ENCODE measurements around the gene ZNF599. TPM values are rescaled to one million over a fixed set of nuclear protein-coding genes. Genes with fewer than 3 reads are reported as not detected.
"Not testable (repeated sequence)": the region's sequence is repeated elsewhere in the genome, so short reads cannot be mapped to it uniquely, and the experiment has no call there.

Gene ZNF599
- polyA plus RNA-seq = 11.1 TPM
- long read RNA-seq, donor 1, partial matches to known transcripts = 0 of 1 reads
- long read RNA-seq, donor 1, other reads (novel, unspliced or antisense) = 0 of 1 reads
- long read RNA-seq, donor 2, transcript ZNF599-203 (3 exons, 948 nt) = major isoform, 8 of 15 reads
- long read RNA-seq, donor 2, partial matches to known transcripts = 5 of 15 reads
- long read RNA-seq, donor 2, other reads (novel, unspliced or antisense) = 0 of 15 reads
- long read RNA-seq, donor 3 = 0 reads
- long read RNA-seq, donor 4 = 0 reads
- long read RNA-seq, donor 5, partial matches to known transcripts = 0 of 1 reads
- long read RNA-seq, donor 5, other reads (novel, unspliced or antisense) = 0 of 1 reads
- long read RNA-seq, donor 6, partial matches to known transcripts = 0 of 7 reads
- long read RNA-seq, donor 6, other reads (novel, unspliced or antisense) = 0 of 7 reads
- long read RNA-seq, donor 7, partial matches to known transcripts = 0 of 4 reads
- long read RNA-seq, donor 7, other reads (novel, unspliced or antisense) = 0 of 4 reads
- long read RNA-seq, donor 8, partial matches to known transcripts = 0 of 4 reads
- long read RNA-seq, donor 8, other reads (novel, unspliced or antisense) = 0 of 4 reads
- long read RNA-seq, donor 9, transcript ZNF599-203 (3 exons, 948 nt) = major isoform, 8 of 8 reads
- long read RNA-seq, donor 9, partial matches to known transcripts = 0 of 8 reads
- long read RNA-seq, donor 9, other reads (novel, unspliced or antisense) = 0 of 8 reads
- long read RNA-seq, donor 10, transcript ZNF599-203 (3 exons, 948 nt) = major isoform, 6 of 15 reads
- long read RNA-seq, donor 10, partial matches to known transcripts = 8 of 15 reads
- long read RNA-seq, donor 10, other reads (novel, unspliced or antisense) = 0 of 15 reads
- long read RNA-seq, donor 11, partial matches to known transcripts = 0 of 5 reads
- long read RNA-seq, donor 11, other reads (novel, unspliced or antisense) = 0 of 5 reads

DNA sequence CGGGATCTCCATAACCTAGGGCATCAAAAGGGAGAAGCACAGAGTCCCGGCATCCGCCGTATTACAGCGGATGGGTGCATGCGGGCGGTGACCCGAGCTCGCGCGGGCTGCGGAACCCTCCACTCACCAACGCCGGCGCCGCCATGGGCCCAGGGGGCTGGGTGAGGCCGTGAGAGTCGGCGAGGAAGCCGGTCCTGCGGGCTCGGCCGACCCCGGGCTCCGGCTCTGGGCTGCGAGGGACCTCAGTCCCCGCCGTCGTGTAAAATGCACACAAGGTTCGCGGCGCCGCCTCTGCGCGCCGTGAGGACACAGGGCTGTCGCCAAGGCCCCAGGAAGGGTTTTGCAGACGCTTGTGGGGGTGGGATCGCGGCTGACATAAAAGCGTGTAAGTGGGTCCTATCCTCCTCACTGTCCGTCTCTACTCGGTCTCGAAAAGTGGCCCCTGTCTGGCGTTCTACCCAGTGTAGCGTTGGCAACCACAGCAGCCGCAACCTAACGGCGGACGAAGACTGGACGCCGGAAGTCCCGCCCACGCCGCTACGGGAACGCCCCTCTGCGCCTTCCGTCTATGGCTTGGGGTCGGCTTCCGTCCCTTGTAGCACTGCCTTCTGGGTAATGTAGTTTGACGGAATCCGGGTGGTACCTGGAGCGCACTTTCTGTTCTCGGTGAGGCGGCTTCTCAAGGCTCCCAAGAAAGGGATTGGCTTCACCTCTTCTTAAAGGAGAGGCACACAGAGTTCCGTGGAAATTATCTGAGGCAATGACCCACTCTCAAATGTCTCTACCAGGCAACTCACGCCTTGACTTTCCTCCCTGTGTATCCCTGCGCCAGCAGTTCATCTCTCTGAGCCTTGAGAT, at the start of gene ZNF599:
ZNF599 (minus strand) TSS at position 519 of the 858 bp plus-strand sequence; CDS start at position 145, 374 bp downstream.
- H3K36me3 ChIP-seq (ENCODE audit: control insufficient read depth, insufficient read depth, low read length) = peaks cover 20% of the 10 kb centered on the region
- peak within 1 kb of the TSS; percentile 58 for H3K27ac ChIP-seq (ENCODE audit: low read length)
- peak within 1 kb of the TSS; percentile 72 for H3K4me3 ChIP-seq (ENCODE audit: low read length)
- no CpG with 5 or more reads among the region's 69 CpGs for WGBS (ENCODE audit: insufficient coverage, low lambda C conversion rate)
- H3K4me1 ChIP-seq (ENCODE audit: control insufficient read depth, insufficient read depth, low read length) = no peaks in the 10 kb centered on the region
- peak; percentile 89 to 95 for DNase-seq
- H3K27me3 ChIP-seq (ENCODE audit: control insufficient read depth, insufficient read depth, low read length) = peaks cover 2% of the 10 kb centered on the region
- H3K9me3 ChIP-seq (ENCODE audit: control insufficient read depth, low read depth, low read length) = no peaks in the 10 kb centered on the region

GRCh38 chr19:34818270-34818669, 45.3 kb upstream of the ZNF599 start:
- Histone ChIP-seq H3K27me3 (ENCODE audit: control insufficient read depth, insufficient read depth, low read length) (no peaks in the 10 kb centered on the region), H3K4me1 (ENCODE audit: control insufficient read depth, insufficient read depth, low read length) (no peaks in the 10 kb centered on the region), H3K9me3 (ENCODE audit: control insufficient read depth, low read depth, low read length) (no peaks in the 10 kb centered on the region), H3K36me3 (ENCODE audit: control insufficient read depth, insufficient read depth, low read length) (no peaks in the 10 kb centered on the region), H3K27ac (ENCODE audit: low read length) (no peak overlapping the region), H3K4me3 (ENCODE audit: low read length) (no peak overlapping the region)
- no CpG with 5 or more reads among the region's 2 CpGs for WGBS (ENCODE audit: insufficient coverage, low lambda C conversion rate)
- DNase-seq = no peak

GRCh38 chr19:34816708-34817107, 43.7 kb upstream of the ZNF599 start:
- H3K9me3 ChIP-seq (ENCODE audit: control insufficient read depth, low read depth, low read length) = no peaks in the 10 kb centered on the region
- H3K27ac ChIP-seq (ENCODE audit: low read length) = no peak overlapping the region
- H3K36me3 ChIP-seq (ENCODE audit: control insufficient read depth, insufficient read depth, low read length) = no peaks in the 10 kb centered on the region
- DNase-seq = no peak
- no peak overlapping the region for H3K4me3 ChIP-seq (ENCODE audit: low read length)
- no CpG with 5 or more reads among the region's 2 CpGs for WGBS (ENCODE audit: insufficient coverage, low lambda C conversion rate)
- H3K4me1 ChIP-seq (ENCODE audit: control insufficient read depth, insufficient read depth, low read length) = no peaks in the 10 kb centered on the region
- H3K27me3 ChIP-seq (ENCODE audit: control insufficient read depth, insufficient read depth, low read length) = no peaks in the 10 kb centered on the region

DNA sequence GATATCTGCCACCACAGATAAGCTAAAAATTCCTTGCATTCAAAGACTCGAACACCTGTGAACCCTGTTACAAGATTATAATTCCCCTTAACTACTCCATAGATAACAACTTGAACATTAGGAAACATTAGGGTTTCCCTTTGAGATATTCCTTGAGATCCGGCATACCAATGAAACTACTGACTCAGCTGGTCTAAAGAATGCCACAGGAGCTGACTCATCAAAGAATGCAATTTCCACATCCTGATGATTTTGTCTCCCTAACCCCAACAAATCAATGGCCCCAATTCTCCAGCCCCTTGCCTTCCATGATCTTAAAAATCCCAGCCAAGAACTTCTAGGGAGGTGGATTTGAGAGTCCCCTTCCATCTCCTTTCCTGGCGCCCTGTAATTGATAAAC, 35.6 kb upstream of the ZNF599 start:
- WGBS (ENCODE audit: insufficient coverage, low lambda C conversion rate) = 70% methylated on average over 1 of the region's 3 CpGs
- no peaks in the 10 kb centered on the region for H3K9me3 ChIP-seq (ENCODE audit: control insufficient read depth, low read depth, low read length)
- DNase-seq = no peak
- H3K27me3 ChIP-seq (ENCODE audit: control insufficient read depth, insufficient read depth, low read length) = no peaks in the 10 kb centered on the region
- no peak overlapping the region for H3K4me3 ChIP-seq (ENCODE audit: low read length)
- no peak overlapping the region for H3K27ac ChIP-seq (ENCODE audit: low read length)
- no peaks in the 10 kb centered on the region for H3K36me3 ChIP-seq (ENCODE audit: control insufficient read depth, insufficient read depth, low read length)
- no peaks in the 10 kb centered on the region for H3K4me1 ChIP-seq (ENCODE audit: control insufficient read depth, insufficient read depth, low read length)

DNA sequence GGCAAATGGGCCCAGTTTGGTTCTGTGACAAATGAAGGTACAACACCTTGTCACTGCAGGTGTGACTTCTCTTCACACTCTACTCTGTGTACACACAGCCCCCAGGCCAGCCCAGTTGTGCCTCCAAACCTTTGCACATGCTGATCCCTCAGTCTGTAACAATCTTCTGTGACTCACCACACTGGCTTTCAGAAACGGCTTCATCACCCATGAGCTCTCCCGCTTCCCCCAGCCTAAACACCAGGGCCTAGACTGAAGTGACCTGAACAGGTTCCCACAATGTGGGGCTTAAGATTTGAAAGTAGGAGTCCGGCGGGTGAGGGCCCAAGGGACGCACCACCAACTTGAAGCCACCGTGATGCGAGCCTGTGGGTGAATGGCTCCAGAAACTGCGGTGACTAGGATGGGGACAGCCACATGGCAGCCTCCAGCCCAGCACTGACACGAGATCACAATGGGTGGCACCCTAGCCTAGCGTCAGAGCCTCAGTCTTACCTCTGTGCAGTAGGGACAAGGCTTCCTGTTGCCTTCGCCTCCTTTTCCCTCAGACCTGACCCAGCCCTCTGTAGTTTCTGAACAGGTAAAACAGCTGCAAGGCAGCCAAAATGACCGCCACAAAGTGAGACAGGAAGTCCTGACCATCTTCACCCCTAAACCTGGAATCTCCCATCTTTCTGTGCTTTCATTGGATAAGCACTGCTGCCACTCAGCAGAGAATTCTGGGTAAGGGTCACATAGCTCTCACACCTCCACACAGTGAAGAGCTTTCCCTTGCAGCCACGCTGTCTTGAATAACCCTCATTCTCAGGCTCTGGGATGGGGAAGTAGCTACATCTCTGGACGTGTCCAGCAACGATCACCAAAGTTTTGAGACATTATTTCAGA, 34.2 kb upstream of the ZNF599 start:
- H3K4me3 ChIP-seq (ENCODE audit: low read length) = no peak overlapping the region
- WGBS (ENCODE audit: insufficient coverage, low lambda C conversion rate) = no CpG with 5 or more reads among the region's 15 CpGs

DNA sequence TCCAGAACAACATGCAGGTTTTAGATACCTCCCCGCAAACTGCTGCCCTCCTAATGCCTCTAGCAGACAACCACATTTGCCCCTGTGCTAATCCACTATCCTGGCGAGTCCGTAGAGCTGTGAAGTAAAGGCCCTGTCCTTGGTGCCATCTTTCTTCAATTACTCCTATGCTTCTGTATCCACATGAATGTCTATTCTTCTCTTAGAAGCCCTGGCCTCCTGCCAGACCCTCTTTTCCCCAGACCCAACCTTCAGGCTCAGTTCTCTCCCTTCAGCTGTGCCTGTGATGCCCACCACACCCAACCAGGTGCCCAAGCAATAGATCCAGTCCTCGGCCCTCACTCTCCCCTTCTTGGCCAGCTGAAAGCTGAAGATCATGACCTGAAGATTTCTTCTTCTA, 31.1 kb upstream of the ZNF599 start:
- H3K27ac ChIP-seq (ENCODE audit: low read length) = no peak overlapping the region
- no peak overlapping the region for H3K4me3 ChIP-seq (ENCODE audit: low read length)
- no CpG with 5 or more reads among the region's 4 CpGs for WGBS (ENCODE audit: insufficient coverage, low lambda C conversion rate)
- no peaks in the 10 kb centered on the region for H3K36me3 ChIP-seq (ENCODE audit: control insufficient read depth, insufficient read depth, low read length)
- H3K9me3 ChIP-seq (ENCODE audit: control insufficient read depth, low read depth, low read length) = no peaks in the 10 kb centered on the region
- H3K27me3 ChIP-seq (ENCODE audit: control insufficient read depth, insufficient read depth, low read length) = peaks cover 3% of the 10 kb centered on the region
- H3K4me1 ChIP-seq (ENCODE audit: control insufficient read depth, insufficient read depth, low read length) = no peaks in the 10 kb centered on the region
- no peak for DNase-seq

More for the DNA sequence above, 34.2 kb upstream of the ZNF599 start:
- no peaks in the 10 kb centered on the region for H3K36me3 ChIP-seq (ENCODE audit: control insufficient read depth, insufficient read depth, low read length)
- H3K9me3 ChIP-seq (ENCODE audit: control insufficient read depth, low read depth, low read length) = no peaks in the 10 kb centered on the region
- no peaks in the 10 kb centered on the region for H3K4me1 ChIP-seq (ENCODE audit: control insufficient read depth, insufficient read depth, low read length)
- no peak overlapping the region for H3K27ac ChIP-seq (ENCODE audit: low read length)
- no peak for DNase-seq
- H3K27me3 ChIP-seq (ENCODE audit: control insufficient read depth, insufficient read depth, low read length) = peaks cover 3% of the 10 kb centered on the region

DNA sequence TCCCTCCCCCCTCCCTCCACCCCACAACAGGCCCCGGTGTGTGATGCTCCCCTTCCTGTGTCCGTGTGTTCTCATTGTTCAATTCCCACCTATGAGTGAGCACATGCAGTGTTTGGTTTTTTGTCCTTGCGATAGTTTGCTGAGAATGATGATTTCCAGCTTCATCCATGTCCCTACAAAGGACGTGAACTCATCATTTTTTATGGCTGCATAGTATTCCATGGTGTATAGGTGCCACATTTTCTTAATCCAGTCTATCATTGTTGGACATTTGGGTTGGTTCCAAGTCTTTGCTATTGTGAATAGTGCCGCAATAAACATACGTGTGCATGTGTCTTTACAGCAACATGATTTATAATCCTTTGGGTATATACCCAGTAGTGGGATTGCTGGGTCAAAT, 23.9 kb upstream of the ZNF599 start:
- H3K36me3 ChIP-seq (ENCODE audit: control insufficient read depth, insufficient read depth, low read length); H3K27ac ChIP-seq (ENCODE audit: low read length); H3K9me3 ChIP-seq (ENCODE audit: control insufficient read depth, low read depth, low read length); H3K4me1 ChIP-seq (ENCODE audit: control insufficient read depth, insufficient read depth, low read length); DNase-seq; H3K27me3 ChIP-seq (ENCODE audit: control insufficient read depth, insufficient read depth, low read length); H3K4me3 ChIP-seq (ENCODE audit: low read length): not testable (repeated sequence)
- WGBS (ENCODE audit: insufficient coverage, low lambda C conversion rate) = no CpG with 5 or more reads among the region's 6 CpGs

DNA sequence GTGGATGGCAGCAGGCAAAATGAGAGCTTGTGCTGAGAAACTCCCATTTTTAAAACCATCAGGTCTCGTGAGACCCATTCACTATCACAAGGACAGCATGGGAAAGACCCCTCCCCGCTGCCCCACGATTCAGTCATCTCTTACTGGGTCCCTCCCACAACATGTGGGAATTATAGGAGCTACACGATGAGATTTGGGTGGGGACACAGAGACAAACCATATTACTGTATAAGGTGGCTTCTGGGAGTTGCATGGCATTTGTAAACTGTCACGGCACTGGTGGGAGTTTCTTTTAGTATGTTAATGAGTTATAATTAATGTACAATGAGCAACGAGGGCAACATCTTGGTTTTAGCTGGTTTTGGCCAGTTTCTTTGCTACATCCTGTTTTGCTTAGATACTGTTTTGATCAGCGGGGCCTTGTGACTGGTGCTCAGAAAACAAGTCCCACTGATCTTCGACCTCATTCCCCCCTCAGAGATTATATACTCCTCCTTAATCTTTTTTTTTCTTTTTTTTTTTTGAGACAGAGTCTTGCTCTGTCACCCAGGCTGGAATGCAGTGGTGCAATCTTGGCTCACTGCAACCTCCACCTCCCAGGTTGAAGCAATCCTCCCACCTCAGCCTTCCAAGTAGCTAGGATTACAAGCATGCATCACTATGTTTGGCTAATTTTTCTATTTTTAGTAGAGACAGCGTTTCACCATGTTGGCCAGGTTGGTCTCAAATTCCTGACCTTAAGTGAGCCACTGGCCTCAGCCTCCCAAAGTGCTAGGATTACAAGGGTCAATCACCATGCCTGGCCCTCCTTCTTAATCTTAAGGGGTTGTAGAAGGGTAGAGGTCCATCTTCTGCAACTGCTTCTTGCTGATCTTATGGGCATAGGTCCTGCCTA, 21.3 kb upstream of the ZNF599 start:
- Histone ChIP-seq H3K36me3 (ENCODE audit: control insufficient read depth, insufficient read depth, low read length) (no peaks in the 10 kb centered on the region), H3K27ac (ENCODE audit: low read length) (no peak overlapping the region), H3K4me3 (ENCODE audit: low read length) (no peak overlapping the region), H3K4me1 (ENCODE audit: control insufficient read depth, insufficient read depth, low read length) (no peaks in the 10 kb centered on the region), H3K9me3 (ENCODE audit: control insufficient read depth, low read depth, low read length) (no peaks in the 10 kb centered on the region), H3K27me3 (ENCODE audit: control insufficient read depth, insufficient read depth, low read length) (no peaks in the 10 kb centered on the region)
- no peak for DNase-seq
- 83% methylated on average over 1 of the region's 9 CpGs for WGBS (ENCODE audit: insufficient coverage, low lambda C conversion rate)

DNA sequence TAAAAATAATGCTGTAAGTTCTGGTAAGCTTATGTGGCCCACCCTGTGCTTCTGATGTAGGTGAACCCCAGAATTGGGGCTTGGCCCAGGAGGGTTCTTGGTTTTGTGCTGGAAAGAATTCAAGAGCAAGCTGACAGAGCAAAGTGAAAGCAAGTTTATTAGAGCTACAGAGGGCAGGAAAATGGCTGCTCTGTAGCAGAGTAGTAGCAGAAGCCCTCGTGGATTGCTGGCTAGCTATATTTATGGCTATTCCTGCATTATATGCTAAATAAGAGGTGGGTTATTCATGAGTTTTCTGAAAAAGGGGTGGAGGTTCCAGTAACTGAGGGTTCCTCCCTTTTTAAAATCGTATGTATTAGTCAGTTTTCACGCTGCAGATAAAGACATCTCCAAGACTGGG, 20.6 kb upstream of the ZNF599 start:
- Histone ChIP-seq H3K4me1 (ENCODE audit: control insufficient read depth, insufficient read depth, low read length) (no peaks in the 10 kb centered on the region), H3K4me3 (ENCODE audit: low read length) (no peak overlapping the region), H3K36me3 (ENCODE audit: control insufficient read depth, insufficient read depth, low read length) (no peaks in the 10 kb centered on the region), H3K27me3 (ENCODE audit: control insufficient read depth, insufficient read depth, low read length) (no peaks in the 10 kb centered on the region), H3K9me3 (ENCODE audit: control insufficient read depth, low read depth, low read length) (no peaks in the 10 kb centered on the region), H3K27ac (ENCODE audit: low read length) (no peak overlapping the region)
- WGBS (ENCODE audit: insufficient coverage, low lambda C conversion rate) = no CpG with 5 or more reads among the region's 3 CpGs
- peak in 1 of 2 donors; percentile 6 for DNase-seq

Measured in large intestine (tissue), 12 donors.